HepG2 (cell line): ENCODE results near the gene MRPS7. TPM values are rescaled to one million over a fixed set of nuclear protein-coding genes. Genes with fewer than 3 reads are reported as not detected.
A peak's percentile ranks its signal among the peaks of the same experiment; 100 is the strongest.

ENCODE experiments used
- ARNT ChIP-seq: fragments of 450-650 bp; IDR thresholded peaks from 2 replicates; pipeline ENCODE4 v1.6.1; 2017
- ETV5 ChIP-seq: IDR thresholded peaks from 2 replicates; pipeline ENCODE4 v1.6.1; 2018; ENCODE audit warnings: missing biosample characterization, missing genetic modification reagents, inconsistent platforms, borderline replicate concordance
- FOXA1 ChIP-seq, 2 experiments: fragments of 450-650 bp in 1 of 2; sonication (generic) in 1 of 2; formaldehyde crosslinking in 1 of 2; IDR thresholded peaks; 2 replicates each; pipeline versions ENCODE4 v1.4.0 to v1.6.1; 2016 to 2020; ENCODE audit warnings: missing genetic modification reagents in 1 of 2
- HNRNPUL1 ChIP-seq: fragments of 200-400 bp; formaldehyde crosslinking; IDR thresholded peaks from 2 replicates; pipeline ENCODE4 v1.6.1; 2017; ENCODE audit warnings: low read depth, mild to moderate bottlenecking, low read length, moderate library complexity
- KLF11 ChIP-seq: IDR thresholded peaks from 2 replicates; pipeline ENCODE4 v1.6.1; 2016; ENCODE audit warnings: missing compliant biosample characterization
- MTF1 ChIP-seq: sonication (generic); formaldehyde crosslinking; IDR thresholded peaks from 2 replicates; pipeline ENCODE4 v1.5.0; 2020; ENCODE audit warnings: missing genetic modification reagents
- NR3C1 ChIP-seq: sonication (generic); formaldehyde crosslinking; IDR thresholded peaks from 2 replicates; pipeline ENCODE4 v1.4.0; 2020; ENCODE audit warnings: missing genetic modification reagents
- RBFOX2 ChIP-seq: fragments of 200-400 bp; formaldehyde crosslinking; IDR thresholded peaks from 2 replicates; pipeline ENCODE4 v1.6.1; 2017; ENCODE audit warnings: low read depth, mild to moderate bottlenecking, low read length
- ZNF274 ChIP-seq: sonication (generic); formaldehyde crosslinking; IDR thresholded peaks from 2 replicates; pipeline ENCODE4 v1.5.1; 2020; ENCODE audit warnings: mild to moderate bottlenecking, missing genetic modification reagents
- ZNF296 ChIP-seq: sonication (generic); formaldehyde crosslinking; conservative IDR thresholded peaks from 2 replicates; pipeline ENCODE4 v1.5.0; 2020; ENCODE audit warnings: mild to moderate bottlenecking, missing genetic modification reagents
- ZNF3 ChIP-seq: IDR thresholded peaks from 2 replicates; pipeline ENCODE4 v1.7.0; 2017; ENCODE audit warnings: inconsistent platforms
- ZNF33B ChIP-seq: sonication (generic); formaldehyde crosslinking; IDR thresholded peaks from 2 replicates; pipeline ENCODE4 v1.5.1; 2020; ENCODE audit warnings: mild to moderate bottlenecking, missing genetic modification reagents
- ZNF441 ChIP-seq: sonication (generic); formaldehyde crosslinking; IDR thresholded peaks from 2 replicates; pipeline ENCODE4 v1.7.0; 2021; ENCODE audit warnings: missing genetic modification reagents, borderline replicate concordance
- ZNF468 ChIP-seq: sonication (generic); formaldehyde crosslinking; IDR thresholded peaks from 2 replicates; pipeline ENCODE4 v1.8.0; 2022; ENCODE audit warnings: mild to moderate bottlenecking, moderate library complexity, missing genetic modification reagents
- ZNF563 ChIP-seq: sonication (generic); formaldehyde crosslinking; IDR thresholded peaks from 2 replicates; pipeline ENCODE4 v1.8.0; 2022; ENCODE audit warnings: mild to moderate bottlenecking, moderate library complexity, missing genetic modification reagents
- ZNF788 ChIP-seq: sonication (generic); formaldehyde crosslinking; IDR thresholded peaks from 2 replicates; pipeline ENCODE4 v1.5.0; 2020; ENCODE audit warnings: mild to moderate bottlenecking, missing genetic modification reagents, borderline replicate concordance
- ZNF790 ChIP-seq: sonication (generic); formaldehyde crosslinking; IDR thresholded peaks from 2 replicates; pipeline ENCODE4 v1.8.0; 2022; ENCODE audit warnings: missing genetic modification reagents, mild to moderate bottlenecking, borderline replicate concordance
- ZNF878 ChIP-seq: sonication (generic); formaldehyde crosslinking; IDR thresholded peaks from 2 replicates; pipeline ENCODE4 v1.8.1; 2023; ENCODE audit warnings: mild to moderate bottlenecking, missing genetic modification reagents, moderate library complexity
- ZSCAN31 ChIP-seq: sonication (generic); formaldehyde crosslinking; IDR thresholded peaks from 2 replicates; pipeline ENCODE4 v1.5.0; 2020; ENCODE audit warnings: low read depth, mild to moderate bottlenecking, missing genetic modification reagents
- polyA plus RNA-seq, 8 experiments: library from polyadenylated mRNA; depleted of rRNA in 3 of 8; stranded (reverse) in 7 of 8; unstranded in 1 of 8; fragments of >200 nt; fragmentation: Illumina TruSeq in 4 of 8; extraction: Trizol in 4 of 8; gene quantifications; 2 replicates each; pipeline versions ENCODE4 v1.2.1 to v1.2.3, GENCODE V29; 2011 to 2016; ENCODE audit warnings: low read depth in 4 of 8, missing spikeins in 1 of 8, mixed read lengths in 1 of 8; ENCODE audit not compliant: insufficient read depth in 1 of 8
- total RNA-seq, 5 experiments: library from RNA; depleted of rRNA; stranded (reverse); fragments of >200 nt; fragmentation: Illumina TruSeq; extraction: Trizol; gene quantifications; 2 replicates each; pipeline ENCODE4 v1.2.3, GENCODE V29; 2016; ENCODE audit warnings: low read depth in 1 of 5
- TF ChIP-seq, protein P1 (sequence below): sonication (generic); formaldehyde crosslinking; IDR thresholded peaks from 2 replicates; pipeline ENCODE4 v1.8.1; 2023; ENCODE audit warnings: missing genetic modification reagents, inconsistent platforms, borderline replicate concordance
- TF ChIP-seq, protein P2 (sequence below): sonication (generic); formaldehyde crosslinking; IDR thresholded peaks from 2 replicates; pipeline ENCODE4; 2020; ENCODE audit warnings: missing genetic modification reagents, mild to moderate bottlenecking, borderline replicate concordance
- TF ChIP-seq, protein P3 (sequence below): sonication (generic); formaldehyde crosslinking; IDR thresholded peaks from 2 replicates; pipeline ENCODE4 v1.8.0; 2022; ENCODE audit warnings: mild to moderate bottlenecking, missing genetic modification reagents; ENCODE audit not compliant: insufficient replicate concordance
- TF ChIP-seq, protein P4 (sequence below): sonication (generic); formaldehyde crosslinking; IDR thresholded peaks from 2 replicates; pipeline ENCODE4 v1.5.0; 2020; ENCODE audit warnings: missing genetic modification reagents, mild to moderate bottlenecking, borderline replicate concordance

MRPS7 gene
- total and polyA plus RNA-seq, 2 of the 13 experiments (the other 11 are each of a cell fraction or from before 2014, with no cell fraction given), result 97.0 to 162 TPM

DNA sequence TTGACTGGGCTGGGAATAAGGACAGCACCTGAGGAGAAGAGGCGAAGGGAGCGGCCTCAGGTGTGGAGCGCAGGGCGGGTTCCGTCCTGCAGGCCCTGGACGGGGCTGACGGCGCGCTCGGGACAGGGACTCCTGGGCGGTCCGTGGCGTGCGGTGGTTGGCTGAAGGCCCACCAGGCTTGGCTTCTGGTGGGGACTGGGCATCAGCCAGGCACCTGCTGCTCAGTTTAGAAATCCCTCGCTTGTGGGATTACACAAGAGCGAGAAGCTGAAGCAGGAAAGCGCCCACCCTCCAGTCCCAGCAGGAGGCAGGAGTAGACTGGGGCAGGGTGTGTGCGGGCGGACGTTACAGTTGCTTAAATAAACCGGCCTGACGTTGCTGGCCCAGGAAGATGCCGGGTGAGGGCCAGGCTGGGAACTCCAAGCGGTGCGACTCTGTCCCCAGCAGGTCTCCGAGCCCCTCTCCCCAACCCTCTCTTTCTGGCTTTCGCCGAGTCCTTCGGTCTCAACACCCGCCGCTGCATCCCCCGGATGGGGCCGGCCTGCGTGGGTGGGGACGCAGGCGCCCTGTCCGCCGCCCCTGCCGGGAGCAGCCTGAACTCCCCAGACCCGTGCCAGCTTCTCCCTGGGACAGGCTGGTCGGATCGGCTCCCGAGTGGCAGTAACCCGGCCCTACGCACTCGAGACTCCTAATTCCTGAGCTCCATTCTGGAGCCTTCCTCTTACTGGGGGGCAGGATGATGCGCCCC is 8.7 kb downstream of the MRPS7 start (continued):
- TF ChIP-seq ETV5 (CRISPR knock-in tag) (peak; percentile 41), ZNF878 (no peak), ZNF274 (CRISPR knock-in tag) (peak; percentile 64; the same call in 1 of the 2 replicates), ZNF296 (CRISPR knock-in tag) (0 out of 2 replicates have a peak, but pooled peaks have one; percentile 22), ZSCAN31 (CRISPR knock-in tag) (0 out of 2 replicates have a peak, but pooled peaks have one; percentile 60), RBFOX2 (no peak; the same call in 1 of the 2 replicates), ZNF788 (CRISPR knock-in tag) (peak; percentile 64), ZNF3 (CRISPR knock-in tag) (no peak), ZNF441 (CRISPR knock-in tag) (peak; percentile 33; the same call in 1 of the 2 replicates), FOXA1 (IDR thresholded peaks at IDR 0.05) (no peak), FOXA1 (CRISPR knock-in tag; IDR thresholded peaks at IDR 0.05) (peak; percentile 21; the same call in 1 of the 2 replicates), ZNF33B (CRISPR knock-in tag) (peak; percentile 48; the same call in 1 of the 2 replicates), HNRNPUL1 (no peak), MTF1 (CRISPR knock-in tag) (no peak), ARNT (no peak), ZNF790 (CRISPR knock-in tag) (0 out of 2 replicates have a peak, but pooled peaks have one; percentile 85), ZNF563 (no peak; the same call in 1 of the 2 replicates), KLF11 (CRISPR knock-in tag) (0 out of 2 replicates have a peak, but pooled peaks have one; percentile 26), NR3C1 (no peak), ZNF468 (CRISPR knock-in tag) (no peak)
- TF ChIP-seq, protein P1, sequence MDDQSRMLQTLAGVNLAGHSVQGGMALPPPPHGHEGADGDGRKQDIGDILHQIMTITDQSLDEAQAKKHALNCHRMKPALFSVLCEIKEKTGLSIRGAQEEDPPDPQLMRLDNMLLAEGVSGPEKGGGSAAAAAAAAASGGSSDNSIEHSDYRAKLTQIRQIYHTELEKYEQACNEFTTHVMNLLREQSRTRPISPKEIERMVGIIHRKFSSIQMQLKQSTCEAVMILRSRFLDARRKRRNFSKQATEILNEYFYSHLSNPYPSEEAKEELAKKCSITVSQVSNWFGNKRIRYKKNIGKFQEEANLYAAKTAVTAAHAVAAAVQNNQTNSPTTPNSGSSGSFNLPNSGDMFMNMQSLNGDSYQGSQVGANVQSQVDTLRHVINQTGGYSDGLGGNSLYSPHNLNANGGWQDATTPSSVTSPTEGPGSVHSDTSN (CRISPR knock-in tag), result no peak
- TF ChIP-seq, protein P2, sequence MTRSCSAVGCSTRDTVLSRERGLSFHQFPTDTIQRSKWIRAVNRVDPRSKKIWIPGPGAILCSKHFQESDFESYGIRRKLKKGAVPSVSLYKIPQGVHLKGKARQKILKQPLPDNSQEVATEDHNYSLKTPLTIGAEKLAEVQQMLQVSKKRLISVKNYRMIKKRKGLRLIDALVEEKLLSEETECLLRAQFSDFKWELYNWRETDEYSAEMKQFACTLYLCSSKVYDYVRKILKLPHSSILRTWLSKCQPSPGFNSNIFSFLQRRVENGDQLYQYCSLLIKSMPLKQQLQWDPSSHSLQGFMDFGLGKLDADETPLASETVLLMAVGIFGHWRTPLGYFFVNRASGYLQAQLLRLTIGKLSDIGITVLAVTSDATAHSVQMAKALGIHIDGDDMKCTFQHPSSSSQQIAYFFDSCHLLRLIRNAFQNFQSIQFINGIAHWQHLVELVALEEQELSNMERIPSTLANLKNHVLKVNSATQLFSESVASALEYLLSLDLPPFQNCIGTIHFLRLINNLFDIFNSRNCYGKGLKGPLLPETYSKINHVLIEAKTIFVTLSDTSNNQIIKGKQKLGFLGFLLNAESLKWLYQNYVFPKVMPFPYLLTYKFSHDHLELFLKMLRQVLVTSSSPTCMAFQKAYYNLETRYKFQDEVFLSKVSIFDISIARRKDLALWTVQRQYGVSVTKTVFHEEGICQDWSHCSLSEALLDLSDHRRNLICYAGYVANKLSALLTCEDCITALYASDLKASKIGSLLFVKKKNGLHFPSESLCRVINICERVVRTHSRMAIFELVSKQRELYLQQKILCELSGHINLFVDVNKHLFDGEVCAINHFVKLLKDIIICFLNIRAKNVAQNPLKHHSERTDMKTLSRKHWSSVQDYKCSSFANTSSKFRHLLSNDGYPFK, result peak; percentile 72; the same call in 1 of the 2 replicates
- TF ChIP-seq, protein P3, sequence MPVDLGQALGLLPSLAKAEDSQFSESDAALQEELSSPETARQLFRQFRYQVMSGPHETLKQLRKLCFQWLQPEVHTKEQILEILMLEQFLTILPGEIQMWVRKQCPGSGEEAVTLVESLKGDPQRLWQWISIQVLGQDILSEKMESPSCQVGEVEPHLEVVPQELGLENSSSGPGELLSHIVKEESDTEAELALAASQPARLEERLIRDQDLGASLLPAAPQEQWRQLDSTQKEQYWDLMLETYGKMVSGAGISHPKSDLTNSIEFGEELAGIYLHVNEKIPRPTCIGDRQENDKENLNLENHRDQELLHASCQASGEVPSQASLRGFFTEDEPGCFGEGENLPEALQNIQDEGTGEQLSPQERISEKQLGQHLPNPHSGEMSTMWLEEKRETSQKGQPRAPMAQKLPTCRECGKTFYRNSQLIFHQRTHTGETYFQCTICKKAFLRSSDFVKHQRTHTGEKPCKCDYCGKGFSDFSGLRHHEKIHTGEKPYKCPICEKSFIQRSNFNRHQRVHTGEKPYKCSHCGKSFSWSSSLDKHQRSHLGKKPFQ, result no peak
- TF ChIP-seq, protein P4, sequence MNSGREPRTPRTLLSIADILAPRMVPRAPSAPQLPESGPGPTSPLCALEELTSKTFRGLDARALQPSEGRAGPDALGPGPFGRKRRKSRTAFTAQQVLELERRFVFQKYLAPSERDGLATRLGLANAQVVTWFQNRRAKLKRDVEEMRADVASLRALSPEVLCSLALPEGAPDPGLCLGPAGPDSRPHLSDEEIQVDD (CRISPR knock-in tag), result no peak
